HG02759 (cell line): ENCODE results near the gene TPK1.
"Not testable (repeated sequence)": the region's sequence is repeated elsewhere in the genome, so short reads cannot be mapped to it uniquely, and the experiment has no call there.

Experiments used
- ATAC-seq: cut with Tn5 transposase; IDR thresholded peaks from one replicate; pipeline ENCODE4 v1.9.1; 2021; ENCODE audit warnings: mild to moderate bottlenecking, moderate library complexity; ENCODE audit not compliant: unreplicated experiment

Gene TPK1

GRCh38 chr7:144728551-144728950 is 107.3 kb downstream of the TPK1 start:
- ATAC-seq, result no peak

DNA sequence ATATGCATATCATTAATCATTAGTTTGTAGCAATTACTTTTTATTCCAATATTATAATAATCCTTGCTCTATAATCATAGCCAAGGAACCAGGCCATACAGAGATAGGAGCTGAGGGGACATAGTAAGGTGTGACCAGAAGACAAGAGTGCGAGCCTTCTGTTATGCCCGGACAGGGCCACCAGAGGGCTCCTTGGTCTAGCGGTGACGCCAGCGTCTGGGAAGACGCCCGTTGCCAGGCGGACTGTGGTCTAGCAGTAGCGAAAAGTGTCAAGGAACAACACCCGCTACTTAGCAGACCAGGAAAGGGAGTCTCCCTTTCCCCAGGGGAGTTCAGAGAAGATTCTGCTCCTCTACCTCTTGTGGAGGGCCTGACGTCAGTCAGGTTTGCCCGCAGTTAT is 109.0 kb downstream of the TPK1 start:
- ATAC-seq, result not testable (repeated sequence)

- ATAC-seq, result peak; percentile 100
Measured at GRCh38 chr7:144725070-144725469, 110.8 kb downstream of the TPK1 start.

DNA sequence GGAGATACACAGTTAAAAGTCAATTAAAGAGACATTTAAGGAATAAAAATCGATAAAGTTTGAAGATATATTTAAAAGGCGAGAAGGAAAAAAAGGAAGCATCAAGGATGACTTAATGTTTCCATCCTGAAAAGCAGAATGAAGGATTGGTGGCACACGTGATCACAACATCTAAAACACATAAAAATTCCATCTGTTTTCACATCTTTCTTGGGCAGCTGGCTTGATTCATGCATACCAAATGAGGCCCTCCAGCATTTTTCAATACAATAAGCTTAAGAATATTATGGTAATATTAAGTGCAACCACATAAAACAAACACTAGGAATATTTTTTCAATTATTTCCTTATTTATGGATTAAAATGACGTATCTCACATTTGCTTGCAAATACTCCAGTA is 112.6 kb downstream of the TPK1 start:
- no peak for ATAC-seq

- ATAC-seq, result no peak
Measured at GRCh38 chr7:144720710-144721109, 115.1 kb downstream of the TPK1 start.

- ATAC-seq, result no peak
Measured at GRCh38 chr7:144720149-144720548, 115.7 kb downstream of the TPK1 start.

- no peak for ATAC-seq
Measured at GRCh38 chr7:144717720-144718119, 118.1 kb downstream of the TPK1 start.

GRCh38 chr7:144713850-144714249 is 122.0 kb downstream of the TPK1 start:
- ATAC-seq, result peak; percentile 80

DNA sequence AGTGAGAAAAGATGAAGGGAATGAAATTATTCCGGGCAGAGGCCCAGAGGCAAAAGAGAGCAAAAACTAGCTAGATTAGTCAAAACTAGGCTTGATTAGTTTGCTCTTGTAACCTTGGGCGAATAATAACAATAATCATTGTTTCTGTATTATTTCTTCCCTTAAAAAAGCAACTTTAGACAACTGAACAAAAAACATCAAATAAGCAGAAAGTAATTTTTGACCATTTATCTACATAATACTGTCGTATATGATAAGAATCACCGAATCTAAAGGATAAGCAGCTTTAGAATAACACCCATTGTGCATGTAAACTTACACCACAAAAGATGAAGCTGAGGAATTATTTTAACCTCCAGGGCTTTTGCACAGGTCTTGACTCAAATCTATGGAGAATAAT is 125.1 kb downstream of the TPK1 start:
- ATAC-seq, result no peak

DNA sequence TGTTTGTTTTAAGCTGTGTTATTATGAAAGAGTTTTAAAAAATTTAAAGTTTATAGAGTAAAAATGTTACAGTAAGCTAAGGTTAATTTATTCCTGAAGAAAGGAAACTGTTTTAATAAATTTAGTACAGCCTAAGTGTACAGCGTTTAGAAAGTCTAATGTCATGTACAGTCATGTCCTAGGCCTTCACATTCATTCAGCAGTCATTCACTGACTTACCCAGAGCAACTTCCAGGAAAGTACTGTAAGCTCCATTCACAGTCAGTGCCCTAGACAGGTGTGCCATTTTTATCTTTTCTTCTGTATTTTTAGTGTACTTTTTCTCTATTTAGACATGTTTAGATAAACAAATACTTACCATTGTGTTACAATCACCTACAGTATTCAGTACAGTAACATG is 126.8 kb downstream of the TPK1 start:
- ATAC-seq, result no peak

- no peak for ATAC-seq
Measured at GRCh38 chr7:144691240-144691639, 144.6 kb downstream of the TPK1 start.

GRCh38 chr7:144682581-144683280 is 153.1 kb downstream of the TPK1 start:
- no peak for ATAC-seq

DNA sequence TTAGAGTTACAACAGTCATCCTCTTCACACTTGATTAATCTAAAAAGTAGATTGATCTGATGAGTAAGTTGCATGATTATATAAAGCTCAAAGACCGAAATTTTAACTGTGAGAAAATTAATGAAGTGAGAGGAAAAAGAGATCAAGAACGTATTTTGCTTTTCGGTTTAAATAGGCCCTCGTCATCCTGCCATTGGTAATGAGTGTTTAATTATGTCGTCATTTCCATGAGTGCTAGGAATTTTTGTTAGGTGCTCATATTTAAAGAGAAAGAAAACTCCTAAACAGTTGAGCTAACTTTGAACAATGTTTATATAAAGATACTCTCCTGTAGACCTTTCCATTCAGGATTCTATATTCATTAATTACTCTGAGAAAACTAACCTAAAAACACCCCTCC is 159.4 kb downstream of the TPK1 start:
- ATAC-seq, result no peak

- ATAC-seq, result no peak
Measured at GRCh38 chr7:144674550-144674949, 161.3 kb downstream of the TPK1 start.

GRCh38 chr7:144672869-144673268 is 163.0 kb downstream of the TPK1 start:
- no peak for ATAC-seq

DNA sequence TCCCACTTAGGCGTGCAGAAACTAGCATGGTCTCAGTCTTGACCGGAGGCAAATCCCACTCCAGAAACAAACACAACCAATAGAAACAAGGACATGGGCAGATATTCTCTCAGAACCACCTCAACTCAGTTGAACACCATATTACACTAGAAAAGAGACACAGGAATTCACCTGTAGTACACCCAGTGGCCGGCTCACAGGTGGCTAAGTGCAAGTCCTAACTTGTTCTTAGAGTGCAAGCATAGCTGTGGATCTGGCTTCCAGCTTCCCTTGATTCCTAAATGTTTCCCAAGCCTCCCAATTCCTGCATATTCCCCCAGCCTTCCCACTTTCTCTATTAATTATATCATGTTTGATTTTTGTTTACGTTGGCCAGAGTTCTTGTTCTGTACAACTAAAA is 164.4 kb downstream of the TPK1 start:
- ATAC-seq, result no peak

DNA sequence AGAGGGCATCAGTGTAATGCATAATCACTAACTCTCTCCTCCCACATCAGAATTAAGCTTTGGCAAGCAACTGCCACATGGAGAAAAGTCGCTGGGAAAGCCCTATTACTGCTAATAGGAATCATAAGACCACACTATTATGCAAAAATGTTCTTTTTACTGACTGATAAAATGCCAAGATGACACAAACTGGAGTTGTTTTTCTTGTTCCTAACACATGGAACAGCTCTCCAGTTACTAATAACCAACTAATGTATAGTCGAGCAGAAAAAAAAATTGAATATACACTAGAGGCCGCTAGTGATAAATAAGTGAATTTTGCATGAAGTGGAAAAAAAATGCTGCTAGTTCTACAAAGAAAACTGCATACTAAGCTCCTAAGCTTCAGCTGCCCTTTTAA is 165.6 kb downstream of the TPK1 start:
- ATAC-seq, result no peak

DNA sequence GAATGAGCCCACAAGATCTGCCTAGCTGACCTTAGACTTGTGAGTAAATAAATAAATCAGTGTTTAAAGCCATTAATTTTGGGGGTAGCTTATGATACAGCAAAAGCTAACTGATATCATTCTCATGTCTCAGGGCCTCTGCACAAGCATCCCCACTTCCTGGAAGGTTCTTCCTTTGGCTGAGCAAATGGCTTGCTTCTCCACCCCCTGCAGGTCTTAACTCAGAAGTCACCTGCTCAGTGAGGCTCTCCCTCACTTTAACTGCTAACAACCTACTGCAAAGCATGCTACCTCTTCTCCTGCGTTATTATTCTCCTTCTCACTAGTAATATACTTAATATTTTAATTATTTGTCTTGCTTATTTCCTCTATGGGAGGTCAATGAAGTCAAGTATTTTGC is 167.3 kb downstream of the TPK1 start:
- no peak for ATAC-seq

GRCh38 chr7:144665689-144666381 is 170.0 kb downstream of the TPK1 start:
- no peak for ATAC-seq

DNA sequence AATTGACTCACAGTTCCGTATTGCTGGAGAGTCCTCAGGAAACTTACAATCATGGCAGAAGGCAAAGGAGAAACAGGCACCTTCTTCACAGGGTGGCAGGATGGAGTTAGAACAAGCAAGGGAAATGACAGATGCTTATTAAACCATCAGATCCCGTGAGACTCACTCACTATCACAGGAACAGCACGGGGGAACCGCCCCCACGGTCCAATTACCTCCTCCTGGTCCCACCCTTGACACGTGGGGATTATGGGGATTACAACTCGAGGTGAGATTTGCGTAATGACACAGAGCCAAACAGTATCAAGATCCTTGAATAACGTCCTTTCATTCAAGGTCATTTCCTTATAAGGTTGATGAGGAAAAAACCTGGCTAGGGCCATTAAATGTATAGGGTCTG is 176.6 kb downstream of the TPK1 start:
- no peak for ATAC-seq

GRCh38 chr7:144656965-144657517 is 178.8 kb downstream of the TPK1 start:
- ATAC-seq, result peak; percentile 65

GRCh38 chr7:144653449-144653848 is 182.4 kb downstream of the TPK1 start:
- peak; percentile 63 for ATAC-seq
